Caco-2 (cell line): ENCODE measurements around the gene PHF21A. TPM values are rescaled to one million over a fixed set of nuclear protein-coding genes. Genes with fewer than 3 reads are reported as not detected.

Source experiments
- BruUV-seq: library from RNA; stranded (reverse); fragments of 400-500 nt; replicated peaks from 2 replicates; lab custom pipeline; 2021; lab: Mats Ljungman, UMichigan
- CTCF ChIA-PET: fragments of 300-600 bp; sonication (Branson Sonifier 250); formaldehyde crosslinking; loops from one replicate; lab custom pipeline; 2022; ENCODE audit warnings: antibody characterized with exemption; lab: Charles Lee
- POLR2A ChIA-PET: fragments of 300-600 bp; sonication (Branson Sonifier 250); formaldehyde crosslinking; loops from one replicate; lab custom pipeline; 2022; ENCODE audit warnings: antibody characterized with exemption; lab: Charles Lee
- DNase-seq, 2 experiments: peaks; one replicate each; pipeline versions ENCODE4 v3.0.0 to v3.0.0-alpha.2; 2020 to 2022
- H3K27me3 ChIP-seq: replicated peaks from 2 replicates; pipeline ENCODE4 v1.6.0; 2011; ENCODE audit warnings: low read length; ENCODE audit not compliant: control insufficient read depth, insufficient read depth
- H3K36me3 ChIP-seq: 2 replicates; pipeline ENCODE4 v1.5.1; 2011; ENCODE audit warnings: low read length; ENCODE audit not compliant: control insufficient read depth, insufficient read depth
- H3K4me1 ChIP-seq: fragments of 250-450 bp; sonication (Bioruptor Pico); 2 replicates; pipeline ENCODE4 v1.5.1; 2020; ENCODE audit warnings: mild to moderate bottlenecking
- H3K4me3 ChIP-seq: 2 replicates; pipeline ENCODE4 v1.5.1; 2011; ENCODE audit warnings: low read depth, mild to moderate bottlenecking, control low read depth, low read length
- H3K9me3 ChIP-seq: fragments of 250-450 bp; sonication (Bioruptor Pico); 2 replicates; pipeline ENCODE4 v1.5.1; 2020; ENCODE audit warnings: mild to moderate bottlenecking, moderate library complexity
- H3K27ac Mint-ChIP-seq: one replicate; pipeline ENCODE4 v1.8.0; 2022; ENCODE audit warnings: mixed read lengths; ENCODE audit not compliant: unreplicated experiment
- H3K27me3 Mint-ChIP-seq: one replicate; pipeline ENCODE4 v1.8.0; 2022; ENCODE audit warnings: mixed read lengths; ENCODE audit not compliant: insufficient read depth, unreplicated experiment
- H3K36me3 Mint-ChIP-seq: one replicate; pipeline ENCODE4 v1.8.0; 2022; ENCODE audit warnings: mild to moderate bottlenecking, mixed read lengths; ENCODE audit not compliant: insufficient read depth, unreplicated experiment
- H3K4me1 Mint-ChIP-seq: one replicate; pipeline ENCODE4 v1.8.0; 2022; ENCODE audit warnings: low read depth, mixed read lengths; ENCODE audit not compliant: unreplicated experiment
- H3K4me3 Mint-ChIP-seq: one replicate; pipeline ENCODE4 v1.8.0; 2022; ENCODE audit warnings: mild to moderate bottlenecking, moderate library complexity, mixed read lengths; ENCODE audit not compliant: unreplicated experiment
- H3K9me3 Mint-ChIP-seq: one replicate; pipeline ENCODE4 v1.8.0; 2022; ENCODE audit warnings: mixed read lengths; ENCODE audit not compliant: unreplicated experiment
- intact Hi-C: fragments of 100-400 bp; cut with micrococcal nuclease; formaldehyde crosslinking; loops from one replicate; pipeline ENCODE4 v1.10.0; 2022; ENCODE audit not compliant: unreplicated experiment
- total RNA-seq: library from RNA; stranded (reverse); gene quantifications from 2 replicates; pipeline ENCODE4 v1.2.3, GENCODE V29; 2022
- TF ChIP-seq, protein P1 (sequence below), 2 experiments: fragments of 200-600 bp in 1 of 2; IDR thresholded peaks; 1 replicate in 1 of 2; 2 replicates in 1 of 2; pipeline versions ENCODE4 v1.5.1 to v1.8.0; 2011 to 2022; ENCODE audit warnings: antibody characterized with exemption in 1 of 2, control low read depth in 1 of 2, inconsistent platforms in 1 of 2, low read depth in 1 of 2, low read length in 1 of 2, mild to moderate bottlenecking in 1 of 2, moderate library complexity in 1 of 2; ENCODE audit not compliant: insufficient read depth in 1 of 2, severe bottlenecking in 1 of 2, unreplicated experiment in 1 of 2

The PHF21A gene
- total RNA-seq, 1 experiment from 2014 or later: 20.0 TPM

DNA sequence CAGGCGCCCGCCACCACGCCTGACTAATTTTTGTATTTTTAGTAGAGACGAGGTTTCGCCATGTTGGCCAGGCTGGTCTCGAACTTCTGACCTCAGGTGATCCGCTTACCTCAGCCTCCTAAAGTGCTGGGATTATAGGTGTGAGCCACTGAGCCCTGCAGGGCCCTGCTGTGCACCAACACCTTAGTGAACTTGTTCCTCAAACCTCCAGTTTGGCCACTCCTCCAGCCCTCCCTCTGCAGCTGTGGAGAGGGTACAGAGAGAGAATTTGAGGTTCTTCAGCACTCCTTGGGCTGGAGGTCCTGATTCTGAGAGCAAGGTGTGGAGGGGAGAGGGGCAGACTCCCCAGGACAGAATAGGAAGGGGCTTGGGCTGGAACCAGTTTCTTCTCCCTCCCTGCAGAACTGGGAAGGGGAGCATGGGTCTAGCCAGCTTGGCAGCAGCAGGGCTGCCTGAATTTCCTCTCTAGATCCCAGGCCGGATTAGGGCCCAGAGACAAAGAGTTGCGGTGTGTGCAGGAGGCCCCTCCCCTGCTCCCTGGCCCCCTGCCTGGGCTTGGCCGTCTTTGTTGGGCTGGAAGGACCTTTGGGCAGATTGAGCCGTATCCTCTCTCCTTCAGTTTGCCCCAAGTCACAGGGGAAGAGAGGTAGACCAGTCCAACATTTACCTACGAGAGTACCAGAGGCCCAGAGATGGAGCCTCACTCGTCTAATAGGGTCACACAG, 201.3 kb downstream of the PHF21A start:
- no peaks in the 10 kb centered on the region for H3K27me3 Mint-ChIP-seq
- H3K4me3 ChIP-seq: no peak overlapping the region
- peaks cover 39% of the 10 kb centered on the region for H3K36me3 Mint-ChIP-seq
- TF ChIP-seq, protein P1, sequence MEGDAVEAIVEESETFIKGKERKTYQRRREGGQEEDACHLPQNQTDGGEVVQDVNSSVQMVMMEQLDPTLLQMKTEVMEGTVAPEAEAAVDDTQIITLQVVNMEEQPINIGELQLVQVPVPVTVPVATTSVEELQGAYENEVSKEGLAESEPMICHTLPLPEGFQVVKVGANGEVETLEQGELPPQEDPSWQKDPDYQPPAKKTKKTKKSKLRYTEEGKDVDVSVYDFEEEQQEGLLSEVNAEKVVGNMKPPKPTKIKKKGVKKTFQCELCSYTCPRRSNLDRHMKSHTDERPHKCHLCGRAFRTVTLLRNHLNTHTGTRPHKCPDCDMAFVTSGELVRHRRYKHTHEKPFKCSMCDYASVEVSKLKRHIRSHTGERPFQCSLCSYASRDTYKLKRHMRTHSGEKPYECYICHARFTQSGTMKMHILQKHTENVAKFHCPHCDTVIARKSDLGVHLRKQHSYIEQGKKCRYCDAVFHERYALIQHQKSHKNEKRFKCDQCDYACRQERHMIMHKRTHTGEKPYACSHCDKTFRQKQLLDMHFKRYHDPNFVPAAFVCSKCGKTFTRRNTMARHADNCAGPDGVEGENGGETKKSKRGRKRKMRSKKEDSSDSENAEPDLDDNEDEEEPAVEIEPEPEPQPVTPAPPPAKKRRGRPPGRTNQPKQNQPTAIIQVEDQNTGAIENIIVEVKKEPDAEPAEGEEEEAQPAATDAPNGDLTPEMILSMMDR (IDR thresholded peaks at IDR 0.05; ENCODE audit: insufficient read depth in 1 of 2, low read depth in 1 of 2, low read length in 1 of 2, severe bottlenecking in 1 of 2, unreplicated experiment in 1 of 2): no peak
- H3K27me3 ChIP-seq: no peaks in the 10 kb centered on the region
- intact Hi-C loops: no loop called here
- H3K4me1 Mint-ChIP-seq: peaks cover 14% of the 10 kb centered on the region
- H3K9me3 Mint-ChIP-seq: no peaks in the 10 kb centered on the region
- ChIA-PET POLR2A (no interaction called here), CTCF (no interaction called here)
- no peak overlapping the region for H3K27ac Mint-ChIP-seq
- BruUV-seq: no TSS peak
- no peaks in the 10 kb centered on the region for H3K9me3 ChIP-seq
- peak overlapping the region; percentile 83 for H3K4me3 Mint-ChIP-seq
- no peak for DNase-seq
- H3K36me3 ChIP-seq: no peaks in the 10 kb centered on the region; the same call in 1 of the 2 replicates
- peaks cover 17% of the 10 kb centered on the region for H3K4me1 ChIP-seq

DNA sequence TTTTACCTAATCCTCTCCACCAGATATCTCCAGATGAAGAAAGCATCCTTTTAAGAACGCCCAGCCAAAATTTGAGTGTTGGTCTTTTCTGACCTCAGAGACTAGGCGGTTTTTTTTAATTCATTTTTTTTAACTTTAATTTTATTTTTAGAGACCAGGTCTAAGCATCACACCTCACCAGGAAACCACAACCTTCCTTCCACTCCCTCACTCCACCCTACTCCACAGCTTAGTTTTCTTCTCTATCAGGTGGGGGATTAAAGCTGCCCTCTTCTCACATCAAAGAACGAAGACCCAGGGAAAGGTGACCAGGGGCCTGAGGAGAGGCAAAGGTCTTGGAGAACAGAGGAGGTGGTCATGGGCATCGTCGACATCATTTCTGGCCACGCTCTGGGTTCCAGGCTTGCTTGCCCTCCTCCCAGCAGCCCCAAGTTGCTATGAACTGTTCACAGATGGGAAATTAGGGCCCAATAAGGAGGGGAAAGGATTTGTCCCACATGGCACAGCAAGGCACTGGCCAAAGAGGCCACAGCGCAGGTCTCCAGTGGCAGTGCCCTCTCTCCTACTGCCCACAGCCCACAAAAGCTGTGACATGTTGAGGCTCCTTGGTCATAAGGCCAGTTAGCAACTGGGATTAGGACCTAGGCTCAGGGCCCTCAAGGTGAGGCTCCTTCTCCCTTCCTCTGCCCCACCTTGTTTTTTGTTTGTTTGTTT, 202.1 kb downstream of the PHF21A start:
- Mint-ChIP-seq H3K36me3 (peaks cover 30% of the 10 kb centered on the region), H3K4me1 (peaks cover 8% of the 10 kb centered on the region), H3K27me3 (no peaks in the 10 kb centered on the region), H3K9me3 (no peaks in the 10 kb centered on the region), H3K4me3 (peak overlapping the region; percentile 83), H3K27ac (peak overlapping the region; percentile 99)
- DNase-seq: no peak
- Histone ChIP-seq H3K4me3 (peak overlapping the region; percentile 92), H3K36me3 (peaks cover under 1% of the 10 kb centered on the region), H3K27me3 (no peaks in the 10 kb centered on the region), H3K4me1 (peaks cover 17% of the 10 kb centered on the region), H3K9me3 (no peaks in the 10 kb centered on the region)
- ChIA-PET POLR2A (no interaction called here), CTCF (no interaction called here)
- BruUV-seq: no TSS peak
- intact Hi-C loops: loop anchor here (1.0 kb wide), 1 partner anchor 19 kb away; no protein-coding TSS in a partner anchor
- TF ChIP-seq, protein P1 (IDR thresholded peaks at IDR 0.05; ENCODE audit: insufficient read depth in 1 of 2, low read depth in 1 of 2, low read length in 1 of 2, severe bottlenecking in 1 of 2, unreplicated experiment in 1 of 2): no peak

DNA sequence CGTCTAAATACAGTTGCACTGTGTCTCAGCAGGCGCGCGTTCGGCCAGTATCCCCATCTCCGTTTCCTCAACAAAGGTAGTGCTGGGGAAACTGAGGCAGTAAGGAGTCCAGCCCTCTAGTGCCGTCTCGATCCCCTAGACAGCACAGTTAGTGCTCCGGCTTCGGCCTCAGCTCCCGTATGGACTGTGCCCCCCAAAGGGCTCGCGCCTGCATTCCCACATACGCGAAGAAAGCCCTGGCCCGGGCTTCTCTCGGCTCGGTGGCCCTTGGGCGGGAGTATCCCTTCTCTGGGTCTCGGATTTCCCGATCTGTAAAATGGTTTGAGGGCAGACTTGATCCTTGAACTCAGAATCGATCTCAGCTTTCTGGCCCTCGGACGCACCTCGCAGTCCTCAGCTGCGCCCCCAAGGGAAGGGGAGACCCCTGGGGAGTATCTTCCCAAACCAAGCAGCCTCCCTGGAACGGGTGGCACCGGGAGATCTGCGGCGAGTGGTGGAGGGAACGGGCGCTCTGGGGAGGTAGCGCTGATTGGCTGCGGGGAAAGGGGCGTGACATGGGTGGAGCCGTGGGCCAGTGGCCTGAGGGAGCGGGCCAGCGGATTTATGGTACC, 202.8 kb downstream of the PHF21A start:
- intact Hi-C loops: loop anchor here (1.0 kb wide), 1 partner anchor 18 kb away; no protein-coding TSS in a partner anchor
- Histone ChIP-seq H3K4me3 (peak overlapping the region; percentile 92), H3K36me3 (peaks cover 3% of the 10 kb centered on the region), H3K9me3 (no peaks in the 10 kb centered on the region), H3K27me3 (no peaks in the 10 kb centered on the region), H3K4me1 (peaks cover 17% of the 10 kb centered on the region)
- DNase-seq: peak; percentile 88 to 89
- POLR2A ChIA-PET: interaction anchor here (0.6 to 1.0 kb wide), 6 partner anchors 8 to 1660 kb away, joined by 4 to 5 read pairs (median 4); no protein-coding TSS in a partner anchor
- Mint-ChIP-seq H3K27ac (peak overlapping the region; percentile 99), H3K36me3 (peaks cover 28% of the 10 kb centered on the region), H3K4me1 (peaks cover 6% of the 10 kb centered on the region), H3K9me3 (no peaks in the 10 kb centered on the region), H3K4me3 (peak overlapping the region; percentile 83), H3K27me3 (no peaks in the 10 kb centered on the region)
- TF ChIP-seq, protein P1 (IDR thresholded peaks at IDR 0.05; ENCODE audit: insufficient read depth in 1 of 2, low read depth in 1 of 2, low read length in 1 of 2, severe bottlenecking in 1 of 2, unreplicated experiment in 1 of 2): no peak
- TSS peak; percentile 44 for BruUV-seq
- CTCF ChIA-PET: interaction anchor here (0.7 to 1.4 kb wide), 5 partner anchors 19 to 147 kb away, joined by 3 to 6 read pairs (median 4); no protein-coding TSS in a partner anchor
